GM12878 (cell line): ENCODE results near the gene GNG10. TPM values are rescaled to one million over a fixed set of nuclear protein-coding genes. Genes with fewer than 3 reads are reported as not detected.

Experiments used
- ASH2L ChIP-seq: fragments of 300-600, 200-600 bp; sonication (generic); IDR thresholded peaks from 2 replicates; pipeline ENCODE4 v1.6.1; 2017; ENCODE audit warnings: low read depth, mild to moderate bottlenecking, borderline replicate concordance
- BRCA1 ChIP-seq: IDR thresholded peaks from 2 replicates; pipeline ENCODE4 v1.6.1; 2011; ENCODE audit warnings: low read depth, low read length, improper control_type of control experiment
- E2F4 ChIP-seq: IDR thresholded peaks from 2 replicates; pipeline ENCODE4 v1.6.1; 2012; ENCODE audit warnings: low read depth, low read length, improper control_type of control experiment
- FOXK2 ChIP-seq: fragments of 450-650 bp; IDR thresholded peaks from 2 replicates; pipeline ENCODE4 v1.6.1; 2017; ENCODE audit warnings: mild to moderate bottlenecking, moderate library complexity
- HCFC1 ChIP-seq: fragments of 150-350 bp; IDR thresholded peaks from 2 replicates; pipeline ENCODE4 v1.6.1; 2014; ENCODE audit warnings: low read length
- JUND ChIP-seq: IDR thresholded peaks from 2 replicates; pipeline ENCODE4 v1.6.1; 2012; ENCODE audit warnings: low read depth, mild to moderate bottlenecking, low read length, improper control_type of control experiment, moderate library complexity
- MTA2 ChIP-seq: fragments of 450-650 bp; IDR thresholded peaks from 2 replicates; pipeline ENCODE4 v1.6.1; 2016; ENCODE audit warnings: low read depth, mild to moderate bottlenecking, moderate library complexity
- NFXL1 ChIP-seq: fragments of 450-650 bp; IDR thresholded peaks from 2 replicates; pipeline ENCODE4 v1.6.1; 2017; ENCODE audit warnings: antibody characterized with exemption, mild to moderate bottlenecking, borderline replicate concordance
- NFYB ChIP-seq: IDR thresholded peaks from 2 replicates; pipeline ENCODE4 v1.6.1; 2011; ENCODE audit warnings: low read depth, mild to moderate bottlenecking, low read length, improper control_type of control experiment, moderate library complexity; ENCODE audit not compliant: insufficient read depth
- NR2C1 ChIP-seq: fragments of 450-650 bp; IDR thresholded peaks from 2 replicates; pipeline ENCODE4 v1.6.1; 2017; ENCODE audit warnings: antibody characterized with exemption, mild to moderate bottlenecking, moderate library complexity
- PKNOX1 ChIP-seq: fragments of 450-650 bp; IDR thresholded peaks from 2 replicates; pipeline ENCODE4 v1.6.1; 2016; ENCODE audit warnings: mild to moderate bottlenecking
- RAD21 ChIP-seq: IDR thresholded peaks from 2 replicates; pipeline ENCODE4 v1.6.1; 2011; ENCODE audit warnings: mild to moderate bottlenecking, low read depth, low read length, moderate library complexity; ENCODE audit not compliant: insufficient read depth
- RBBP5 ChIP-seq: fragments of 200-600 bp; sonication (generic); conservative IDR thresholded peaks from 2 replicates; pipeline ENCODE4 v1.6.1; 2016
- RELA ChIP-seq: fragments of 450-650 bp; IDR thresholded peaks from 2 replicates; pipeline ENCODE4 v1.8.0; 2014; ENCODE audit warnings: borderline replicate concordance; ENCODE audit not compliant: partially characterized antibody
- TAF1 ChIP-seq: IDR thresholded peaks from 2 replicates; pipeline ENCODE4 v1.6.1; 2011; ENCODE audit warnings: mild to moderate bottlenecking, low read depth, low read length, borderline replicate concordance
- YBX1 ChIP-seq: fragments of 450-650 bp; IDR thresholded peaks from 2 replicates; pipeline ENCODE4 v1.6.1; 2016; ENCODE audit warnings: antibody characterized with exemption
- YY1 ChIP-seq: IDR thresholded peaks from 2 replicates; pipeline ENCODE4 v1.6.1; 2011; ENCODE audit warnings: low read depth, mild to moderate bottlenecking, low read length
- polyA plus RNA-seq, 11 experiments: library from polyadenylated mRNA; depleted of rRNA in 4 of 11; unstranded in 6 of 11; stranded (reverse) in 5 of 11; fragments of >200 nt; fragmentation: Nextera tagmentation in 4 of 11; fragmentation: Illumina TruSeq in 1 of 11; extraction: Ambion mirVana in 4 of 11; extraction: Trizol in 1 of 11; gene quantifications; 1 replicate in 1 of 11; 2 replicates in 10 of 11; pipeline versions ENCODE4 v1.2.1 to v1.2.3, GENCODE V29; 2011 to 2016; ENCODE audit warnings: inconsistent platforms in 2 of 11, missing spikeins in 2 of 11, low read depth in 1 of 11
- total RNA-seq, 4 experiments: library from RNA; depleted of rRNA in 3 of 4; stranded (reverse); fragments of >200 nt in 3 of 4; fragmentation: Illumina TruSeq in 1 of 4; extraction: Trizol in 1 of 4; gene quantifications; 2 replicates each; pipeline versions ENCODE4 v1.2.1 to v1.2.3, GENCODE V29; 2013 to 2021
- TF ChIP-seq, protein P1 (sequence below): fragments of 450-650 bp; IDR thresholded peaks from 2 replicates; pipeline ENCODE4 v1.6.1; 2017; ENCODE audit warnings: mild to moderate bottlenecking, low read depth, inconsistent platforms; ENCODE audit not compliant: poor library complexity, severe bottlenecking
- TF ChIP-seq, protein P2 (sequence below): fragments of 450-650 bp; IDR thresholded peaks from 2 replicates; pipeline ENCODE4 v1.6.1; 2017; ENCODE audit warnings: mild to moderate bottlenecking
- TF ChIP-seq, protein P3 (sequence below): fragments of 450-650 bp; IDR thresholded peaks from 2 replicates; pipeline ENCODE4 v1.6.1; 2017; ENCODE audit warnings: mild to moderate bottlenecking, moderate library complexity

GNG10 gene
- total and polyA plus RNA-seq, 10 of the 15 experiments (the other 5 are each of a cell fraction or from before 2014, with no cell fraction given) = 12.0 to 28.2 (median 22.7) TPM

DNA sequence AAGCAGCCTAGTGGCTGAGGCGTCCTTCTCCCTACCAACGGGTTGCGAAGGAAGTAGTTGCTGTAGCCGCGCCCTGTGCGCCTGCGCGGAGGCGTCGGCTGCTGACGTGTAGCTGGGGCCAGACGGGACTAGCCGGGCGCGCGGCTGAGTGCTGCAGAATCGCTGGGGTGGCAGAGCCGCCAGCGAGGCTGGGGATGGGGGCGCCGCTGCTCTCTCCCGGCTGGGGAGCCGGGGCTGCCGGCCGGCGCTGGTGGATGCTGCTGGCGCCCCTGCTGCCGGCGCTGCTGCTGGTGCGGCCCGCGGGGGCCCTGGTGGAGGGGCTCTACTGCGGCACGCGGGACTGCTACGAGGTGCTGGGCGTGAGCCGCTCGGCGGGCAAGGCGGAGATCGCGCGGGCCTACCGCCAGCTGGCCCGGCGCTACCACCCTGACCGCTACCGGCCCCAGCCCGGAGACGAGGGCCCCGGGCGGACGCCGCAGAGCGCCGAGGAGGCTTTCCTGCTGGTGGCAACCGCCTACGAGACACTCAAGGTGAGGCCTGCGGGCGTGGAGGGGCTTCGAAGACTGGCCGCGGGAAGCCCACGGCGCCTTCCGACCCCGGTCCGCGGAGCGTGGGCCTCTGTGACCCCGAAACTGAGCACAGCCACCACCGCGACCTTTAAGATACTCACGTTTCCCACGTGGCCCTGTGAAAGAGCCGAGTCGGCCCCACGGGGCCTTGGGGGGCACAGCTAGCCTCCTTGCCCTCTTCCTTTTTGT, 30.0 kb upstream of the GNG10 start, which contains the start of gene DNAJC25 (continued):
- TF ChIP-seq PKNOX1 = no peak; the same call in 1 of the 2 replicates
- TF ChIP-seq YBX1 = no peak
- peak; percentile 88; the same call in 1 of the 2 replicates for TF ChIP-seq TAF1
- no peak for TF ChIP-seq RAD21
- no peak for TF ChIP-seq RELA
- TF ChIP-seq, protein P1, sequence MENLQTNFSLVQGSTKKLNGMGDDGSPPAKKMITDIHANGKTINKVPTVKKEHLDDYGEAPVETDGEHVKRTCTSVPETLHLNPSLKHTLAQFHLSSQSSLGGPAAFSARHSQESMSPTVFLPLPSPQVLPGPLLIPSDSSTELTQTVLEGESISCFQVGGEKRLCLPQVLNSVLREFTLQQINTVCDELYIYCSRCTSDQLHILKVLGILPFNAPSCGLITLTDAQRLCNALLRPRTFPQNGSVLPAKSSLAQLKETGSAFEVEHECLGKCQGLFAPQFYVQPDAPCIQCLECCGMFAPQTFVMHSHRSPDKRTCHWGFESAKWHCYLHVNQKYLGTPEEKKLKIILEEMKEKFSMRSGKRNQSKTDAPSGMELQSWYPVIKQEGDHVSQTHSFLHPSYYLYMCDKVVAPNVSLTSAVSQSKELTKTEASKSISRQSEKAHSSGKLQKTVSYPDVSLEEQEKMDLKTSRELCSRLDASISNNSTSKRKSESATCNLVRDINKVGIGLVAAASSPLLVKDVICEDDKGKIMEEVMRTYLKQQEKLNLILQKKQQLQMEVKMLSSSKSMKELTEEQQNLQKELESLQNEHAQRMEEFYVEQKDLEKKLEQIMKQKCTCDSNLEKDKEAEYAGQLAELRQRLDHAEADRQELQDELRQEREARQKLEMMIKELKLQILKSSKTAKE = no peak
- peak; percentile 82 for TF ChIP-seq NR2C1
- TF ChIP-seq, protein P2, sequence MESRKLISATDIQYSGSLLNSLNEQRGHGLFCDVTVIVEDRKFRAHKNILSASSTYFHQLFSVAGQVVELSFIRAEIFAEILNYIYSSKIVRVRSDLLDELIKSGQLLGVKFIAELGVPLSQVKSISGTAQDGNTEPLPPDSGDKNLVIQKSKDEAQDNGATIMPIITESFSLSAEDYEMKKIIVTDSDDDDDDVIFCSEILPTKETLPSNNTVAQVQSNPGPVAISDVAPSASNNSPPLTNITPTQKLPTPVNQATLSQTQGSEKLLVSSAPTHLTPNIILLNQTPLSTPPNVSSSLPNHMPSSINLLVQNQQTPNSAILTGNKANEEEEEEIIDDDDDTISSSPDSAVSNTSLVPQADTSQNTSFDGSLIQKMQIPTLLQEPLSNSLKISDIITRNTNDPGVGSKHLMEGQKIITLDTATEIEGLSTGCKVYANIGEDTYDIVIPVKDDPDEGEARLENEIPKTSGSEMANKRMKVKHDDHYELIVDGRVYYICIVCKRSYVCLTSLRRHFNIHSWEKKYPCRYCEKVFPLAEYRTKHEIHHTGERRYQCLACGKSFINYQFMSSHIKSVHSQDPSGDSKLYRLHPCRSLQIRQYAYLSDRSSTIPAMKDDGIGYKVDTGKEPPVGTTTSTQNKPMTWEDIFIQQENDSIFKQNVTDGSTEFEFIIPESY = no peak
- peak; percentile 80 for TF ChIP-seq YY1
- peak; percentile 43; the same call in 1 of the 2 replicates for TF ChIP-seq NFXL1
- peak; percentile 18; the same call in 1 of the 2 replicates for TF ChIP-seq E2F4
- TF ChIP-seq MTA2 = no peak
- TF ChIP-seq NFYB = no peak
- TF ChIP-seq, protein P3, sequence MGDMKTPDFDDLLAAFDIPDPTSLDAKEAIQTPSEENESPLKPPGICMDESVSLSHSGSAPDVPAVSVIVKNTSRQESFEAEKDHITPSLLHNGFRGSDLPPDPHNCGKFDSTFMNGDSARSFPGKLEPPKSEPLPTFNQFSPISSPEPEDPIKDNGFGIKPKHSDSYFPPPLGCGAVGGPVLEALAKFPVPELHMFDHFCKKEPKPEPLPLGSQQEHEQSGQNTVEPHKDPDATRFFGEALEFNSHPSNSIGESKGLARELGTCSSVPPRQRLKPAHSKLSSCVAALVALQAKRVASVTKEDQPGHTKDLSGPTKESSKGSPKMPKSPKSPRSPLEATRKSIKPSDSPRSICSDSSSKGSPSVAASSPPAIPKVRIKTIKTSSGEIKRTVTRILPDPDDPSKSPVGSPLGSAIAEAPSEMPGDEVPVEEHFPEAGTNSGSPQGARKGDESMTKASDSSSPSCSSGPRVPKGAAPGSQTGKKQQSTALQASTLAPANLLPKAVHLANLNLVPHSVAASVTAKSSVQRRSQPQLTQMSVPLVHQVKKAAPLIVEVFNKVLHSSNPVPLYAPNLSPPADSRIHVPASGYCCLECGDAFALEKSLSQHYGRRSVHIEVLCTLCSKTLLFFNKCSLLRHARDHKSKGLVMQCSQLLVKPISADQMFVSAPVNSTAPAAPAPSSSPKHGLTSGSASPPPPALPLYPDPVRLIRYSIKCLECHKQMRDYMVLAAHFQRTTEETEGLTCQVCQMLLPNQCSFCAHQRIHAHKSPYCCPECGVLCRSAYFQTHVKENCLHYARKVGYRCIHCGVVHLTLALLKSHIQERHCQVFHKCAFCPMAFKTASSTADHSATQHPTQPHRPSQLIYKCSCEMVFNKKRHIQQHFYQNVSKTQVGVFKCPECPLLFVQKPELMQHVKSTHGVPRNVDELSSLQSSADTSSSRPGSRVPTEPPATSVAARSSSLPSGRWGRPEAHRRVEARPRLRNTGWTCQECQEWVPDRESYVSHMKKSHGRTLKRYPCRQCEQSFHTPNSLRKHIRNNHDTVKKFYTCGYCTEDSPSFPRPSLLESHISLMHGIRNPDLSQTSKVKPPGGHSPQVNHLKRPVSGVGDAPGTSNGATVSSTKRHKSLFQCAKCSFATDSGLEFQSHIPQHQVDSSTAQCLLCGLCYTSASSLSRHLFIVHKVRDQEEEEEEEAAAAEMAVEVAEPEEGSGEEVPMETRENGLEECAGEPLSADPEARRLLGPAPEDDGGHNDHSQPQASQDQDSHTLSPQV = 0 out of 2 replicates have a peak, but pooled peaks have one; percentile 49
- no peak for TF ChIP-seq RBBP5
- peak; percentile 41; the same call in 1 of the 2 replicates for TF ChIP-seq ASH2L
- no peak for TF ChIP-seq HCFC1
- no peak for TF ChIP-seq JUND
- no peak for TF ChIP-seq BRCA1
- peak; percentile 63; the same call in 1 of the 2 replicates for TF ChIP-seq FOXK2
